Mesenchymal stem cell (in vitro differentiated cells and primary cell): ENCODE results near the gene MPP3.

Experiments
- DNase-seq: peaks from one replicate; pipeline ENCODE4 v3.0.0-alpha.2; 2013
- H2AFZ ChIP-seq: one replicate; pipeline ENCODE4 v1.6.1; 2013; ENCODE audit warnings: low read depth, mild to moderate bottlenecking, control low read depth, inconsistent platforms, low read length, moderate library complexity
- H2AK5ac ChIP-seq: 2 replicates; pipeline ENCODE4 v1.6.1; 2013; ENCODE audit warnings: low read length, moderate library complexity, mild to moderate bottlenecking, inconsistent platforms; ENCODE audit not compliant: severe bottlenecking
- H2BK120ac ChIP-seq: one replicate; pipeline ENCODE4 v1.6.1; 2013; ENCODE audit warnings: low read depth, mild to moderate bottlenecking, inconsistent platforms, low read length, moderate library complexity
- H2BK12ac ChIP-seq, 2 experiments: one replicate each; pipeline ENCODE4 v1.6.1; 2013; ENCODE audit warnings: inconsistent platforms in 2 of 2, low read length in 2 of 2, mild to moderate bottlenecking in 2 of 2, moderate library complexity in 2 of 2, control low read depth in 1 of 2
- H2BK15ac ChIP-seq: one replicate; pipeline ENCODE4 v1.6.1; 2013; ENCODE audit warnings: mild to moderate bottlenecking, low read depth, inconsistent platforms; ENCODE audit not compliant: poor library complexity, severe bottlenecking
- H2BK5ac ChIP-seq: 2 replicates; pipeline ENCODE4 v1.6.1; 2013; ENCODE audit warnings: low read depth, mild to moderate bottlenecking, low read length, control low read depth, inconsistent platforms; ENCODE audit not compliant: poor library complexity, severe bottlenecking
- H3K14ac ChIP-seq, 2 experiments: one replicate each; pipeline ENCODE4 v1.6.1; 2013; ENCODE audit warnings: inconsistent platforms in 2 of 2, low read length in 2 of 2, control low read depth in 1 of 2, mild to moderate bottlenecking in 1 of 2, moderate library complexity in 1 of 2
- H3K18ac ChIP-seq, 2 experiments: one replicate each; pipeline ENCODE4 v1.6.1; 2013; ENCODE audit warnings: inconsistent platforms in 2 of 2, low read length in 2 of 2, control low read depth in 1 of 2, low read depth in 1 of 2, mild to moderate bottlenecking in 1 of 2
- H3K23ac ChIP-seq, 2 experiments: one replicate each; pipeline ENCODE4 v1.6.1; 2013; ENCODE audit warnings: inconsistent platforms in 2 of 2, low read length in 2 of 2, mild to moderate bottlenecking in 2 of 2, moderate library complexity in 2 of 2, control low read depth in 1 of 2
- H3K27ac ChIP-seq: 2 replicates; pipeline ENCODE4 v1.5.1; 2013; ENCODE audit warnings: mild to moderate bottlenecking, moderate library complexity, low read length, control low read depth, inconsistent platforms; ENCODE audit not compliant: poor library complexity, severe bottlenecking
- H3K27me3 ChIP-seq, 2 experiments: 2 replicates each; pipeline versions ENCODE4 v1.6.1 to v1.7.0; 2013; ENCODE audit warnings: low read length in 2 of 2, mild to moderate bottlenecking in 2 of 2, moderate library complexity in 2 of 2, control low read depth in 1 of 2, inconsistent platforms in 1 of 2; ENCODE audit not compliant: control insufficient read depth in 1 of 2, insufficient read depth in 1 of 2
- H3K36me3 ChIP-seq, 2 experiments: 2 replicates each; pipeline versions ENCODE4 v1.6.1 to v1.7.0; 2013; ENCODE audit warnings: low read length in 2 of 2, control low read depth in 1 of 2, inconsistent platforms in 1 of 2, low read depth in 1 of 2, mild to moderate bottlenecking in 1 of 2; ENCODE audit not compliant: insufficient read depth in 2 of 2, control insufficient read depth in 1 of 2
- H3K4ac ChIP-seq, 2 experiments: one replicate each; pipeline ENCODE4 v1.6.1; 2013; ENCODE audit warnings: inconsistent platforms in 2 of 2, low read length in 2 of 2, mild to moderate bottlenecking in 2 of 2, moderate library complexity in 2 of 2, control low read depth in 1 of 2, low read depth in 1 of 2
- H3K4me1 ChIP-seq: 2 replicates; pipeline ENCODE4 v1.6.1; 2013; ENCODE audit warnings: low read depth, low read length, control low read depth; ENCODE audit not compliant: control insufficient read depth, insufficient read depth
- H3K4me2 ChIP-seq: 2 replicates; pipeline ENCODE4 v1.6.1; 2013; ENCODE audit warnings: low read length, mild to moderate bottlenecking, inconsistent platforms; ENCODE audit not compliant: poor library complexity, severe bottlenecking
- H3K4me3 ChIP-seq, 2 experiments: 2 replicates each; pipeline versions ENCODE4 v1.5.1 to v1.7.0; 2013; ENCODE audit warnings: low read length in 2 of 2, mild to moderate bottlenecking in 2 of 2, control low read depth in 1 of 2, low read depth in 1 of 2; ENCODE audit not compliant: insufficient read depth in 1 of 2
- H3K79me1 ChIP-seq: replicated peaks from 2 replicates; pipeline ENCODE4 v1.6.1; 2013; ENCODE audit warnings: mild to moderate bottlenecking, control low read depth, low read length, inconsistent platforms; ENCODE audit not compliant: poor library complexity, severe bottlenecking
- H3K9ac ChIP-seq: 2 replicates; pipeline ENCODE4 v1.7.0; 2013; ENCODE audit warnings: mild to moderate bottlenecking, low read length, moderate library complexity
- H3K9me3 ChIP-seq: 2 replicates; pipeline ENCODE4 v1.7.0; 2013; ENCODE audit warnings: mild to moderate bottlenecking, low read length; ENCODE audit not compliant: control insufficient read depth
- H4K8ac ChIP-seq: one replicate; pipeline ENCODE4 v1.6.1; 2013; ENCODE audit warnings: inconsistent platforms, mild to moderate bottlenecking, low read length, moderate library complexity
- H4K91ac ChIP-seq: one replicate; pipeline ENCODE4 v1.6.1; 2013; ENCODE audit warnings: mild to moderate bottlenecking, low read length, inconsistent platforms
- WGBS: methylation state at CpG from one replicate; pipeline ENCODE4 v1.1.7; 2013; ENCODE audit warnings: mixed read lengths; 5-methylcytosine and 5-hydroxymethylcytosine counted together

MPP3 gene

DNA sequence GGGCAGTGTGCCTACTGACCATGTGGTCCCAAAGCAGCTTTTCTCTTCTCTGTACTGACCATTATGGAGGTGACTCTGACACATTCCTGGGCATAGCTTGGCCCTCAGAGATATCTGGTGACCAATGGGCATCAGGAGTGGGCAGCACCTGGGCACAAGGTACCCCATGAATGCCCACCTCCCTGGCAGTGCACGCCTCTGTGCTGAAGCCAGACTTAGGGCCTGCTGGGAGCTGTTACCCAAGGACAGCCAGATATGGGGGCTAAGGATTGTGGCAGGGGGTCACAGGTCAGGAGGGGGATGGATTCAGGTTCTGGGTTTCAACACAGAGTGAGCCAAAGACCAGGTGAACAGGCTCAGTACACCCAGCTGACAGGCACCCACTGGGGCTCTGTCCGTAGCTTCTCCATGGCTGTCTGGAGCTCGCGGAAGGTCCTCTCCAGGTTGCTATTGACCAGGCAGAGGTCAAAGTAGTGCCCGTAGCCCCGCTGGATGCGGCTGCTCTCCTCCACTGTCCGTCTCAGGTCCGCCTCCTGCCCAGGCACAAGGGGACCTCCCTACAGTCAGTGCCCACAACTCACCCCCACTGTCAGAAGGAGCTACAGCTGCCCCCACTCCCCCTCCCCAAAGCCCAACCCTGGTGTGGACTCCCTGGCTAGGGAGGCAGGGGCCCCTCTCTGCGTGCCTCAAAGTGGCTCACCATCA, 44.7 kb upstream of the MPP3 start:
- Histone ChIP-seq H3K23ac (no peak overlapping the region), H3K9me3 (no peaks in the 10 kb centered on the region), H2BK120ac (no peak overlapping the region), H4K91ac (no peak overlapping the region), H3K36me3 (no peaks in the 10 kb centered on the region), H3K4me3 (no peak overlapping the region), H3K18ac (no peak overlapping the region), H3K4ac (no peak overlapping the region), H3K79me1 (no peaks in the 10 kb centered on the region), H2BK5ac (no peak overlapping the region), H2AFZ (no peak overlapping the region), H3K4me2 (no peak overlapping the region), H2AK5ac (no peak overlapping the region), H3K14ac (no peak overlapping the region), H3K9ac (no peak overlapping the region), H3K27ac (no peak overlapping the region), H2BK12ac (no peak overlapping the region), H4K8ac (no peak overlapping the region), H3K27me3 (peaks cover 9 to 38% of the 10 kb centered on the region in 2 experiments), H2BK15ac (no peak overlapping the region), H3K4me1 (peaks cover 8% of the 10 kb centered on the region)
- no peak for DNase-seq
- 90% methylated on average over 9 of the region's 10 CpGs for WGBS

DNA sequence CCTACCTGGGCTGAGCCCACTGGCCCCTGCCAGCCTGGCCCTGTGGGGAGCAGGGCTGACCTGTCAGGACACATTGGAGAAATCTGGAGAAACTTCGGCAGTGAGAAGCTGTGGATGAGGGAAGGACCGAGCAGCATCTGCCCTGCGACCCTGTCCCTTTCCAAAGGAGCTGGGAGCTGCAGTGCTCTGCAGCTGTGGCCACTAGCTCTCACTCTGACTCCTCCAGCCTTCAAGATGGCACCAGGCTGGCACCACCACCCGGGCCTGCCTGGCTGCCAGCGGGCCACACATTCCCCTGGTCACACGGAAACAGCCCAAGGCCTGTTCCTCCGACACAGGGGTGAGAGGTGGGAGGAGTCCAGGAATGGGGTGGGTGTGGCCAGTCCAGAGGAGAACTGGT, 44.1 kb upstream of the MPP3 start:
- no peak for DNase-seq
- Histone ChIP-seq H3K18ac (no peak overlapping the region), H4K8ac (no peak overlapping the region), H4K91ac (no peak overlapping the region), H3K9ac (no peak overlapping the region), H2BK12ac (no peak overlapping the region), H3K14ac (no peak overlapping the region), H2BK120ac (no peak overlapping the region), H3K27ac (no peak overlapping the region), H3K4me2 (no peak overlapping the region), H2BK5ac (no peak overlapping the region), H3K79me1 (no peaks in the 10 kb centered on the region), H3K4ac (no peak overlapping the region), H3K9me3 (no peaks in the 10 kb centered on the region), H3K36me3 (no peaks in the 10 kb centered on the region), H2AK5ac (no peak overlapping the region), H3K23ac (no peak overlapping the region), H3K4me3 (no peak overlapping the region), H2BK15ac (no peak overlapping the region), H3K27me3 (peaks cover 14 to 44% of the 10 kb centered on the region in 2 experiments), H3K4me1 (peaks cover 8% of the 10 kb centered on the region), H2AFZ (no peak overlapping the region)
- 82% methylated on average over 7 of the region's 7 CpGs for WGBS

DNA sequence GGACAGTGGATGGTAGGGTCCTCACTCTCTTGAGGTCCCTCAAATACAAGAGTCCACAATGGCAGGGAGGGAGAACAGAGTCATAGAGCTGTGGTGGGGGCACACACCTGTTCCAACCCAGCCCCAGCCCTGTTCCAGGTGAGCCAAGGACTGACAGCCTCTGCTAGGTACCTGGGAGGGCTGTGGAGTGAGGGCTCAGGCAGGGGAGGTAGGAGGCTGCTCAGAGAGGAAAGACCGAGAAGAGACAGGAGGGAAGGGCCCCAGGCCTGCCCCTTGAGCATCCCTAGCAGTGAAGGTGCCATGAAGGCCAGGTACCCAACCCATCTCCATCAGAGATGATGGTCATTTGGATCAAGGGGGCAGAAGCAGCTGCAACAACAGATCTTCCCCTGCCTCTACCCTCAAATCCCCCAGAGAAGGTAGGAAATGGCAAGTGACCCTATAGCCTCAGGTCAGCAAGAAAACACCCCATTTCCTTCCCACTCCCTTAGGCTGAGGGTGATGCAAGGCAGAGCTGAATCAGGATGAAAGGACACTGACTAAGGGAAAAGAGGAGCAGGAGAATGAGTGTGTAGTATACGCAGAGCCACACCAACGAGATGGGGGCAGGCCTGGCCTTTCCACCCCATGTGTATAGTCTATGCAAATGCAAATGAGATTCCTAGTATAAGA, 42.7 kb upstream of the MPP3 start:
- H3K4me1 ChIP-seq: peaks cover 8% of the 10 kb centered on the region
- H3K27me3 ChIP-seq: peaks cover 16 to 47% of the 10 kb centered on the region in 2 experiments
- H3K4me3 ChIP-seq: no peak overlapping the region
- H3K27ac ChIP-seq: no peak overlapping the region
- H3K4me2 ChIP-seq: no peak overlapping the region
- no peak overlapping the region for H2BK15ac ChIP-seq
- no peak overlapping the region for H3K4ac ChIP-seq
- H2BK5ac ChIP-seq: no peak overlapping the region
- no peak overlapping the region for H3K23ac ChIP-seq
- H3K79me1 ChIP-seq: no peaks in the 10 kb centered on the region
- no peak for DNase-seq
- H4K8ac ChIP-seq: no peak overlapping the region
- no peak overlapping the region for H2BK12ac ChIP-seq
- H2AK5ac ChIP-seq: no peak overlapping the region
- no peaks in the 10 kb centered on the region for H3K36me3 ChIP-seq
- H4K91ac ChIP-seq: no peak overlapping the region
- no CpG with 5 or more reads among the region's 3 CpGs for WGBS
- no peaks in the 10 kb centered on the region for H3K9me3 ChIP-seq
- H3K14ac ChIP-seq: no peak overlapping the region
- no peak overlapping the region for H3K18ac ChIP-seq
- H3K9ac ChIP-seq: no peak overlapping the region
- H2BK120ac ChIP-seq: no peak overlapping the region
- no peak overlapping the region for H2AFZ ChIP-seq

DNA sequence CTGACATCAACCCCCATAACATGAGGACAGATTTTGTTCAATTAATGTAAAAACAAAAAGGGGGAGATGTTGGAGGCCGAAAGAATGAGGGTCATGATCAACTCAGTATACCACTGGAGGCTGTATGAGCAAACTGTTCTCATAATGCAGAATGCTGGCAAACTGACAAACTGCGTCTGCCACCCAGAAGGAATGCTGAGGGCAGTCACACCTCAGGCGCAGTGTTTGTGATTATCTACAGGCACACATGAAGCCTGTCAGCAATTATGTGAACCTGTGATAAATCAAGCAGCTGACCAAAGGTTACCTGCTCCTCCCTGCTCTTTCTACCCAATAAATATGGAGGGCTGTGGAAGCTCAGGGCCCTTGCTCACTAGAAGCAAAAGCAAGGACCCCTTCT, 41.3 kb upstream of the MPP3 start:
- Histone ChIP-seq H3K4me3 (no peak overlapping the region), H3K4me2 (no peak overlapping the region), H3K18ac (no peak overlapping the region), H3K27ac (no peak overlapping the region), H2BK15ac (no peak overlapping the region), H3K4ac (no peak overlapping the region), H3K9ac (no peak overlapping the region), H3K4me1 (peaks cover 3% of the 10 kb centered on the region), H2BK5ac (no peak overlapping the region), H3K23ac (no peak overlapping the region), H2AK5ac (no peak overlapping the region), H2BK120ac (no peak overlapping the region), H3K9me3 (no peaks in the 10 kb centered on the region), H4K91ac (no peak overlapping the region), H3K79me1 (no peaks in the 10 kb centered on the region), H2BK12ac (no peak overlapping the region), H3K14ac (no peak overlapping the region), H3K36me3 (no peaks in the 10 kb centered on the region), H3K27me3 (peaks cover 23 to 55% of the 10 kb centered on the region in 2 experiments), H2AFZ (no peak overlapping the region), H4K8ac (no peak overlapping the region)
- 86% methylated on average over 3 of the region's 3 CpGs for WGBS
- DNase-seq: no peak
